ENCODE measurements around the gene ZNF407.

GRCh38 chr18:74880706-74881278, 283.1 kb downstream of the ZNF407 start:
- TF ChIP-seq, protein P1, sequence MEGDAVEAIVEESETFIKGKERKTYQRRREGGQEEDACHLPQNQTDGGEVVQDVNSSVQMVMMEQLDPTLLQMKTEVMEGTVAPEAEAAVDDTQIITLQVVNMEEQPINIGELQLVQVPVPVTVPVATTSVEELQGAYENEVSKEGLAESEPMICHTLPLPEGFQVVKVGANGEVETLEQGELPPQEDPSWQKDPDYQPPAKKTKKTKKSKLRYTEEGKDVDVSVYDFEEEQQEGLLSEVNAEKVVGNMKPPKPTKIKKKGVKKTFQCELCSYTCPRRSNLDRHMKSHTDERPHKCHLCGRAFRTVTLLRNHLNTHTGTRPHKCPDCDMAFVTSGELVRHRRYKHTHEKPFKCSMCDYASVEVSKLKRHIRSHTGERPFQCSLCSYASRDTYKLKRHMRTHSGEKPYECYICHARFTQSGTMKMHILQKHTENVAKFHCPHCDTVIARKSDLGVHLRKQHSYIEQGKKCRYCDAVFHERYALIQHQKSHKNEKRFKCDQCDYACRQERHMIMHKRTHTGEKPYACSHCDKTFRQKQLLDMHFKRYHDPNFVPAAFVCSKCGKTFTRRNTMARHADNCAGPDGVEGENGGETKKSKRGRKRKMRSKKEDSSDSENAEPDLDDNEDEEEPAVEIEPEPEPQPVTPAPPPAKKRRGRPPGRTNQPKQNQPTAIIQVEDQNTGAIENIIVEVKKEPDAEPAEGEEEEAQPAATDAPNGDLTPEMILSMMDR (IDR thresholded peaks at IDR 0.05), result no peak
- TF ChIP-seq POLR2AphosphoS5 (IDR thresholded peaks at IDR 0.05) (no peak), POLR2A (IDR thresholded peaks at IDR 0.05) (no peak)
